ENCODE results near the gene MAPKAPK2. TPM values are rescaled to one million over a fixed set of nuclear protein-coding genes. Genes with fewer than 3 reads are reported as not detected.

Gene MAPKAPK2
- total RNA-seq, 1 experiment from 2014 or later, result 67.6 TPM

DNA sequence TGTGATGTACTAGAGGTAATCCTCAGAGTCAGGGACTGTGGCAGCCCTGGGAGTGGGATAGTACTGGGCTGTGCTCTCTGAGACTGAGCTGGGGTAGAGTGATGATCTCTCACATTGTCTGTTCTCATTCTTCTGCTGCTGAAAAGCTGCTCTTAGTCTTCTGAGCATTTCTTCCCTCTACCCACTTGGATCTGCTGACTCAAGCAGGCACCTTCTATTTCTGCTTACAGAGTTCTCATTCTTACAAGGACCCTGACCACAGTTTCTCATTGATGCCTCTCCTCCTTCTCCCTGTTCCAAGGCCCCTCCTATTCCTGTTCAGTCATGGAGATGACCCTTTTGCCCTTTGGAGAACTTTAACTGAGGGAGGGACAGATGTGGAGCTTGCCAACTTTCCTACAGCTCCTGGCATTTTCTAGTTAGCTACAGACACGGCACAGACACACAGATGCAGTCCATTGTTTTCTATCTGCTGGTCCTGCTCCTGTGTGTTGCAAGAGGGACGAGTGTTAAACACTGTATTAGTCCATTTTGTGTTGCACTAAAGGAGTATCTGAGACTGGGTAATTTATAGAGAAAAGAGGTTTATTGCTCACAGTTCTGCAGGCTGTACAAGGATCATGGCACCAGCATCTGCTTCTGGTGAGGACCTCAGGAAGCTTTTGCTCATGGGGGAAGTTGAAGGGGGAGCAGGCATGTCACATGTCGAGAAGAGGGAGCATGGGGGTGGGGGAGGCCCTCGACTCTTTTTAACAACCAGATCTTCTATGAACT, 12.3 kb downstream of the MAPKAPK2 start:
- peaks cover 45% of the 10 kb centered on the region for H3K4me1 ChIP-seq
- H3K9me3 ChIP-seq (replicated peaks), result no peaks in the 10 kb centered on the region
- no peak for DNase-seq
- no peak overlapping the region for H3K4me3 ChIP-seq
- H3K27me3 ChIP-seq, result no peaks in the 10 kb centered on the region
- H3K36me3 ChIP-seq, result peaks cover 14% of the 10 kb centered on the region
- H3K27ac ChIP-seq, result no peak overlapping the region

DNA sequence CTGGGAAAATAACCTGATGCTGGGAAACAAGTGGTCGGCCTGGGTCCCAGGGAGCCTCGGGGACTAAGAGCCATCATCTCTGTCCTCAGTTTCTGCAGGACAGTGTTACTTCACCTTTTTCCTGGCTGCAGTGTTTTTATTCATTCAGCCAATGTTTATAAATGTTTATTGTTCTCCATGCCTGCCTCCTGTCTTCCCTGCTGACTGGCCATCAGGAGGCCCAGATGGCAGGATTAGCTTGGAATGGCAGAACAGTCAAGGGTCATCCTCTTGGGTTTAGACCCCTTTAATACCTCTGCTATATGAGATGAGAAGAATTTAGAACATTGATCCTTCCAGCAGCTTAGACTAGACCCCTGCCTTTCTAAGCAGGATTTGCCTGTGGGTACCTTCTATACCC, 13.3 kb downstream of the MAPKAPK2 start:
- Histone ChIP-seq H3K4me3 (no peak overlapping the region), H3K27me3 (no peaks in the 10 kb centered on the region), H3K4me1 (peaks cover 42% of the 10 kb centered on the region), H3K27ac (no peak overlapping the region), H3K9me3 (replicated peaks) (no peaks in the 10 kb centered on the region), H3K36me3 (peaks cover 14% of the 10 kb centered on the region)
- no peak for DNase-seq

DNA sequence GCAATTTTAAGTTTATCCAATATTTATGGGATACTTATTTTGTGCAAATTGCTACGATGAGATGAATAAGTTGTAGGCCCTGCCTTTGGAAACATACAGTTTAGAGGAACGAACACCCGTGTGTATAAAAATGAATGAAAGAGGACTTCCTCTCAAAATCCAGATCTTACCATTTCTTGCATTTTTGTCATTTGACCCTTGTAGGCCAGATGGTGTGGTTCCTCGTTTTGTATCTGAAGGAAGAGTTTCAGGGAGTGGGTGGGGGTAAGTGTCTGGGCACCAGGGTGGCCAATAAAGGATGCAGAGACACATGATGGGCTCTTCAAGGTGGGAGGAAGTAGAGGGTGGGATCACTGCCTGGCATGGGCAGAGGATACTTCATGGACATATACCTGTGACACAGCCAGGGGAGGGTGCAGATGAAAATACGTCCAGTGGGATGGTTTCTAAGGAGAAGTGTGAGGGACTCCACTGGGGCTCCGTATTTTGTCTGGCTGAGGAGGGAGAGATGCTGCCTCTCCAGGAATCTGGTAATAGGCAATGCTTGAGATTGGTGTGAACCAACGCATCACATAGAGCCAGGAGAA, 14.4 kb downstream of the MAPKAPK2 start:
- no peak overlapping the region for H3K27ac ChIP-seq
- peaks cover 14% of the 10 kb centered on the region for H3K36me3 ChIP-seq
- DNase-seq, result no peak
- H3K4me1 ChIP-seq, result peaks cover 42% of the 10 kb centered on the region
- H3K27me3 ChIP-seq, result no peaks in the 10 kb centered on the region
- H3K9me3 ChIP-seq (replicated peaks), result no peaks in the 10 kb centered on the region
- H3K4me3 ChIP-seq, result no peak overlapping the region

DNA sequence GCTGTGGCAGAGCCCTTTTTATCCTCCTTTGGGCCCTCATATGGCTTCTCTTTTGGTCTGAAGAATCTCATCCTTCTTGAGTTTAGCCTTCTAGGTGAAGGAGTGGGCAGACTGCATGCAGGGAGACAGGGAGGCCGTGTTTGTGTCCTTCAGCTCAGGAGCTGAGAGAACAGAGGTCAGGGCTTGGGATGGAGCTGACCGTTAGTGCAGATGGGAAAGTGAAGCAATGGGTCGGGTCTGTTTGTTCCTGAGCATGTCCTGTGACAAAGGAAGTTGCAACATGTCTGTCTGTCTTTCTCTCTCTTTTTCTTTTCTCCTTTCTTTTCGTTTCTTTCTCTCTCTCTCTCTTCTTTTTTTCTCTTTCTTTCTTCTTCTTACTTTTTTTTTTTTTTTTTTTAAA, 14.9 kb downstream of the MAPKAPK2 start:
- Histone ChIP-seq H3K27ac (no peak overlapping the region), H3K4me1 (peaks cover 42% of the 10 kb centered on the region), H3K9me3 (replicated peaks) (no peaks in the 10 kb centered on the region), H3K36me3 (peaks cover 14% of the 10 kb centered on the region), H3K4me3 (no peak overlapping the region), H3K27me3 (no peaks in the 10 kb centered on the region)
- no peak for DNase-seq

DNA sequence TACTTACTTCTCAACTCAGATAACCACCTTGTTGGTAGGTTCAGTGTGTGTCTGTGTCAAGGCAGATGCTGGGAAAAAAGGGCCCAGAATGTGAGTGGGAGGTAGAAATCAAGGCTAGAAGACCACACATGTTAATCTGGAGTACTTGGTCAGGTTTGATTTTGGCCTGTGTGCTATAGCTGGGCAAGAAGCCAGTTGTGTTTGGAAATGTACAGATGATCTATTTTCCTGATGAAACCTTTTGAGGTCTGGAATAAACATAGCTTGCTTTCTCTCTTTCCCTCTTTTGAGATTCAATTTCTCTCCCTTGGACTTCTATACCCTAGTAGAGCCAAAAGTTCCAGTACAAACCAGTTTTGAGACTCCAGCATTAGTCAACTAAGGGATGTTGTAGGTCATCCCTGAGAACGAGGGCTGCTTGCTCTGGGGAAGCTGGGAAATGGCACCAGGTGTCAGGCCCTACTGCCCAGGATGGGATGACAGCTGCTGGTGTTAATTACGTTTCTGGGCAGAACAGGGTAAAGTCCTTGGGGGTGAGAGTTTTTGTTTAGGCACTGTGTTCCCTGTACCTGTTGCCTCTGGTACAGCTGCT, 15.8 kb downstream of the MAPKAPK2 start:
- Histone ChIP-seq H3K9me3 (replicated peaks) (no peaks in the 10 kb centered on the region), H3K36me3 (peaks cover 14% of the 10 kb centered on the region), H3K4me1 (peaks cover 45% of the 10 kb centered on the region), H3K27ac (peak overlapping the region; percentile 44; the same call in 1 of the 2 replicates), H3K27me3 (no peaks in the 10 kb centered on the region), H3K4me3 (no peak overlapping the region)
- peak; percentile 77 to 86 for DNase-seq

DNA sequence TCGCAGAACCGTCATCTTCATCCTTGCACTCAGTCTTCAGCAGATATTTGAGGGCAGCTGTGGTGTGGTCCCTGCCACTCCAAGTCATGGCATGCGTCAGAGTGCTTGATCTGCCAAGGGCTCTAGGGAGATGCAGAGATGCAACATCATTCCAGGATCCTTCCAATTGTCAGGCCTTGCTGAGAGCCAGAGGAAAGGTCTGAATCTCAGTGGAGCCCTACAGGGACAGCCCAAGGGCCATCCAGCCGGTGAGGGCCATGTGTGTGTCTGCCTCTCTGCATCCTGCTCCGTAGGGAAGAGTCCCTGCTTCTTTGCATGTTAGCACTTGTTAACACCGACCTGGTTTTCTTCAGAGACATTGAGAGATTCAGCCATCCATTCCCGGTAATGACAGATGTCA, 17.6 kb downstream of the MAPKAPK2 start:
- peaks cover 56% of the 10 kb centered on the region for H3K4me1 ChIP-seq
- no peak overlapping the region for H3K27ac ChIP-seq
- peaks cover 7% of the 10 kb centered on the region for H3K36me3 ChIP-seq
- H3K27me3 ChIP-seq, result no peaks in the 10 kb centered on the region
- no peaks in the 10 kb centered on the region for H3K9me3 ChIP-seq (replicated peaks)
- H3K4me3 ChIP-seq, result no peak overlapping the region
- no peak for DNase-seq

DNA sequence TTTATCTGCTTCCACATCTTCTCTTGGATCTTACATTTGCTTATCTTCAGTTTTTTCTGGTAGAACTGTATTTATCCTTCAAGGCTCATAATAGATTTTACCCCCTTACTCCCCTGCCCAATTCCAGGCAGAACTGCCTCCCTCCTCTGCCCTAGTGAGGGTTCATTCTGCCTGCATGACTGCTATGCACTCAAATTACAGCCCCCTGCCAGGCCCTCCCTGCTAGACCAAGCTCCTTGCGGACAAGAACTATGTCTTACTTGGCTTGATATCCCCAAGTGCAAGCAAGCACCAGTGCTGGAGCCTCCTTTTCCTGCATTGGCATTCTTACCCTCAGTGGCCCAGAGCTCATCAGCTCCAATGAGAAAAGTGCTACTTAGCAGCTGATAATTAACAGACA, 18.1 kb downstream of the MAPKAPK2 start:
- DNase-seq, result no peak
- peaks cover 3% of the 10 kb centered on the region for H3K36me3 ChIP-seq
- no peak overlapping the region for H3K27ac ChIP-seq
- no peaks in the 10 kb centered on the region for H3K27me3 ChIP-seq
- peaks cover 61% of the 10 kb centered on the region for H3K4me1 ChIP-seq
- H3K4me3 ChIP-seq, result no peak overlapping the region
- H3K9me3 ChIP-seq (replicated peaks), result no peaks in the 10 kb centered on the region

DNA sequence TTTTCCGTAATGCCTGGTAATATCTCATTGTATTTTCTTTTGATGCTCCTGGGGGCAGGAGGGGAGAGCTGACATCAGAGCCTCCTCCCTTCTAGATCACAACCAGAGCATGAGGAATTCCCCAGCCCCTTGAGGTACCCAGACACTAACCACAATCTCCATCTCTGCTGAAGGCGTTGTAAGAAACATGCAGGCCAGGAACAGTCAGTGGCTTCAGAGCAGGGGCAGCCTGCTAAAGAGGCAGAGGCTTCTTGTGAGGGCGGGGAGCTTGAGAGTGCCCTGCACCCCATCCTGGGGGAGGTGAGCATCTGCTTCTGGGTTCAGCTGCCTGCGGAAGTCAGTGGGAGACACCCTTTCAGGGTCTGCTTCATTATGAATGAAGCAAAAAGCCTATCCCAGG, 19.0 kb downstream of the MAPKAPK2 start:
- no peak for DNase-seq
- H3K27me3 ChIP-seq, result no peaks in the 10 kb centered on the region
- H3K9me3 ChIP-seq (replicated peaks), result no peaks in the 10 kb centered on the region
- peaks cover 70% of the 10 kb centered on the region for H3K4me1 ChIP-seq
- H3K4me3 ChIP-seq, result no peak overlapping the region
- H3K36me3 ChIP-seq, result no peaks in the 10 kb centered on the region
- H3K27ac ChIP-seq, result no peak overlapping the region

DNA sequence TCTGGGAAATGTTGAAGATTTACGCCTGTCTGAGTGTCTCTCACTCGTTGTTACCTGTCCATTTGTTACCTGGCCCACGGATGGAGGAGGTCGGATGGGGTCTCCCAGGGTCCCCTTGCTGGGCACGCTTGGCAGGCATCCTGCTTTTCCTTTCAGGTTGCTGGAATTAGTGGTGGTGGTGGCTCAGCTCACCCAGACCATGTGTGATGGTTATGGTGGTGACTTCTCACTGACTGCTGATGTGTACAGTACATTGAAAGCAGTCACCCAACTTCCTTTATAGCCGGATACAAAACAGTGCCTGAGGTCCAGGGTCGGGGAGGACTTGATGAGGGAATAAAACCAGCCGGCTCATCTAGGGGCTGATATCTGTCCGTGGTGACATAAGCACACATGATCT, 19.5 kb downstream of the MAPKAPK2 start:
- H3K36me3 ChIP-seq, result no peaks in the 10 kb centered on the region
- no peak overlapping the region for H3K4me3 ChIP-seq
- no peaks in the 10 kb centered on the region for H3K9me3 ChIP-seq (replicated peaks)
- peak overlapping the region; percentile 95 for H3K27ac ChIP-seq
- peaks cover 73% of the 10 kb centered on the region for H3K4me1 ChIP-seq
- no peak for DNase-seq
- H3K27me3 ChIP-seq, result no peaks in the 10 kb centered on the region

DNA sequence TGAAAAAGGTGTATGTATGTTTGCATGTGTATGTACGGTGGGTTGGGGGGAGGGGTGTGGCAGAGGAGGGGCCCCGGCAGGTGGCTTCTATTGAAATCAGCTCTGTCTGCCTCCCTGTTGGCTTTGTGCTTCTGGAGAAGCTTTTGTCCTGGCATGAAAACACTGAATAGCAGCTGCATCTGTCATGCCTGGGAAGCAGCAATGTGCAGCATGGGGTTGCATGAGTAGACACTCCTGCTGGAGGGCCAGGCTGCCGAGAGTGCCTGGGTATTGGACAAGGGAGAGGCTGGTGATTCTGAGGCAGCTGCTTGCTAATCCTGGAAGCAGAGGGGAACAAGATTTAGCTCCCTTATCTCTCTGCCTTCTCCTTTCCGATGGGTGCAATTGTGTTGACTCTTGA, 20.5 kb downstream of the MAPKAPK2 start:
- Histone ChIP-seq H3K27me3 (no peaks in the 10 kb centered on the region), H3K4me3 (peak overlapping the region; percentile 34), H3K27ac (peak overlapping the region; percentile 95), H3K4me1 (peaks cover 80% of the 10 kb centered on the region), H3K9me3 (replicated peaks) (no peaks in the 10 kb centered on the region), H3K36me3 (no peaks in the 10 kb centered on the region; the same call in 1 of the 2 replicates)
- DNase-seq, result peak; percentile 96 to 97

DNA sequence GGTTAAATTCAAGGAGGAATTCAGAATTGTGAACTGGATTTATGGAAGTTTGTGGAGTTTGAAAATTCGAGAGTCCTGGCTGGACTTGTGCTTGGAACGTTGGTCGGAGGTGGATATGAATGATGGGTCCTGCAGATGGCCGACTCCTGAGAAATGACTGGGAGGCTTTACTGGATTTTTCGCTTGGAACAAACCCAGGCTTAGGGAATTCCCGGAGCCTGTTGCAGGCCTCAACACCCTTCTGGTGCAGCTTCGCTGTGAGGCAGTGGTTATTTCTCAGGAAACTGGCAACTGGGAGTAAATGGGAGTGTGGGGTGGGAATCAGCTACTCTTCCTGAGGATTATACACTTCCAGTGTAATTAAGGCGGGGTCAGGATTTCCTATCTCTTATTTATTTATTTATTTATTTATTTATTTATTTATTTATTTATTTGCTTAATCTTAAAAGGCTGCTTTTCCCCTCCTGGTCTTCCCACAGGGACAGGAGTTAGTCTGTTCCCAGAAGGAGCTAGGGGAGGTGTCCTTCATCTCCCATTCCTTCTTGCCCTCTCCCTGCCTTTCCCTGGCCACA, 21.1 kb downstream of the MAPKAPK2 start:
- Histone ChIP-seq H3K36me3 (peaks cover 3% of the 10 kb centered on the region; the same call in 1 of the 2 replicates), H3K9me3 (replicated peaks) (no peaks in the 10 kb centered on the region), H3K27me3 (no peaks in the 10 kb centered on the region), H3K4me3 (peak overlapping the region; percentile 34), H3K27ac (peak overlapping the region; percentile 95), H3K4me1 (peaks cover 79% of the 10 kb centered on the region)
- peak; percentile 52 to 72 for DNase-seq

DNA sequence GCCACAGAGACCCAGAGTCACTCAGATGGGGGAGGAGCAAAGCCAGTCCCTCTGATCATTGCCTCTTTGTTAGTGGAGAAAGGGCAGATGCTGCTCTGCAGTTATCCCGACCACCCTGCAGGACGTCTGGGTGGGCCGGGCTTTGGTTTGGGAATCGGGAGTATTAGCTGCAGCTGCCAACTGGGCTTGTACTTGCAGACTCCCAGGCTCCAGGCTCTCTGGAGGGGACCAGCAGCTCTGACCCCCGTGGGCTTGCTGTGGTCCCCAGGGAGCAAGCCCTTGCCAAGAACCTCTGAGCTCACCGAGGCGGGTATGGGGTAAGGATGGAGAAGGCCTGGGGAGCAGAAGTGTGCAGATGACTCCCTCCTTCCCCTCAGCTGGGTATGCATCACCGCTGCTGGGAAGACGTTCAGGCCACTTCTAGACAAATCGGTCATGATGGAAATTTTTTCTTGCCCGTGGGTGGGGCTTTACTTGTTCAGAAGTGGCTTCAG, 21.6 kb downstream of the MAPKAPK2 start:
- peaks cover 74% of the 10 kb centered on the region for H3K4me1 ChIP-seq
- peak overlapping the region; percentile 8 for H3K4me3 ChIP-seq
- no peaks in the 10 kb centered on the region for H3K9me3 ChIP-seq (replicated peaks)
- peak; percentile 98 to 99 for DNase-seq
- H3K27ac ChIP-seq, result peak overlapping the region; percentile 95
- peaks cover 3% of the 10 kb centered on the region; the same call in 1 of the 2 replicates for H3K36me3 ChIP-seq
- no peaks in the 10 kb centered on the region for H3K27me3 ChIP-seq

DNA sequence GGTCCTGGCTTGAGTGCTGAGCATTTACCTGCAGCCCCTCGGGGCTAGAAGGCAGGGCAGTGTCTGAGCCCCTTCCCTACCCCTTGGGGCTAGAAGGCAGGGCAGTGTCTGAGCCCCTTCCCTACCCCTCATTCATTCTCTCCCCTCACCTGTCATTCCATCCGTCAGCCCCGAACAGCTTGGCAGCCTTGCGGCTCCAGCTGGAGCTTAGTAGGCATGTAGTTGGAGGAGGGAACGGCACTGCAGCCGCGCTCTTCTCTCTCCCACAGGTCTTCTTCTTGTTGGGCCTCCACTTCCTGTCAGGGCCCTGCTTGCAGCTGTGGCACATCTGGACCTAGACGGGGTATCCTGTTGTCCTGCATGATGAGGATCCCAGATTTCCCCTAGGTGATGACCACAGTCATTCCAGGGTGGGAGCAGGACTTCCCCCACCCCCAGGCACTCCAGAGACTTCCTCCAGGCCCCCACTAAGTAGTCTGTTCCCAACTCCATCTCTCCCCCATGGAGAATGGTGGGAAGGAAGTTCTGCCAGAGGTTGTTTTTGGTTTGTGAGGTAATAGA, 22.2 kb downstream of the MAPKAPK2 start:
- peaks cover 73% of the 10 kb centered on the region for H3K4me1 ChIP-seq
- H3K27ac ChIP-seq, result peak overlapping the region; percentile 95

DNA sequence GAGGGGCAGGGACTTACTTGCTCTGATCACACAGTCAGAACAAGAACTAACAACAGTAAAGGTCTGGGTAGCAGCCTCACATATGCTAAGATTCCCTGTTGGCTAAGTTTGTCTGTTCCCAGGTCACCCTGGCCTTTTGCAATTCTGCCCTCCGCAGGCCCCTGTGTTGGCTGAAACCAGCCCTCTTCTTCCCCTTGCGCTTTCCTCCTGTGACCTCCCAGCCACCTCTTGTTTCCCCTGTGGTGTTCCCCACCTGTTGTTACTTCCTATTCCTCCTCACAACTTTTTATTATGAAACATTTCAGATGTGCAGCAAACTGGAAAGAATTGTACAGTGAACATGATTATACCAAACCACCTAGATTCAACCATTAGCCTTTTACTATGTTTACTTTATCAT, 23.4 kb downstream of the MAPKAPK2 start:
- Histone ChIP-seq H3K36me3 (peaks cover 3% of the 10 kb centered on the region; the same call in 1 of the 2 replicates), H3K4me3 (no peak overlapping the region), H3K27ac (peak overlapping the region; percentile 95), H3K4me1 (peaks cover 65% of the 10 kb centered on the region), H3K9me3 (replicated peaks) (no peaks in the 10 kb centered on the region), H3K27me3 (no peaks in the 10 kb centered on the region)
- peak; percentile 51 to 61 for DNase-seq

More for the DNA sequence above, 22.2 kb downstream of the MAPKAPK2 start:
- peak overlapping the region; percentile 8 for H3K4me3 ChIP-seq
- no peaks in the 10 kb centered on the region for H3K27me3 ChIP-seq
- H3K9me3 ChIP-seq (replicated peaks), result no peaks in the 10 kb centered on the region
- H3K36me3 ChIP-seq, result peaks cover 3% of the 10 kb centered on the region; the same call in 1 of the 2 replicates
- DNase-seq, result peak; percentile 66 to 67
